HG03439 (cell line): ENCODE data around the gene DNAI7.

Source experiments
- ATAC-seq: cut with Tn5 transposase; IDR thresholded peaks from one replicate; pipeline ENCODE4 v1.9.1; 2021; ENCODE audit warnings: mild to moderate bottlenecking, moderate library complexity; ENCODE audit not compliant: unreplicated experiment

The DNAI7 gene

GRCh38 chr12:25102402-25102801 is 92.6 kb downstream of the DNAI7 start:
- ATAC-seq = no peak

- ATAC-seq = no peak
Observed at GRCh38 chr12:25101092-25101445, 93.9 kb downstream of the DNAI7 start.

- ATAC-seq = no peak
Observed at GRCh38 chr12:25100194-25101091, 94.5 kb downstream of the DNAI7 start.

- no peak for ATAC-seq
Observed at GRCh38 chr12:25099010-25099409, 96.0 kb downstream of the DNAI7 start.

GRCh38 chr12:25089738-25090137 is 105.2 kb downstream of the DNAI7 start:
- no peak for ATAC-seq

GRCh38 chr12:25087596-25087995 is 107.4 kb downstream of the DNAI7 start:
- ATAC-seq = no peak

- ATAC-seq = no peak
Observed at GRCh38 chr12:25084816-25085215, 110.1 kb downstream of the DNAI7 start.

GRCh38 chr12:25083211-25083610 is 111.7 kb downstream of the DNAI7 start:
- ATAC-seq = no peak

- no peak for ATAC-seq
Observed at GRCh38 chr12:25082628-25083027, 112.3 kb downstream of the DNAI7 start.

- ATAC-seq = no peak
Observed at GRCh38 chr12:25079393-25079792, 115.6 kb downstream of the DNAI7 start.

GRCh38 chr12:25074954-25075353 is 120.0 kb downstream of the DNAI7 start:
- ATAC-seq = peak; percentile 64

GRCh38 chr12:25074113-25074512 is 120.8 kb downstream of the DNAI7 start:
- no peak for ATAC-seq

GRCh38 chr12:25072906-25073650 is 121.9 kb downstream of the DNAI7 start:
- no peak for ATAC-seq

GRCh38 chr12:25071366-25071765 is 123.6 kb downstream of the DNAI7 start:
- no peak for ATAC-seq

- no peak for ATAC-seq
Observed at GRCh38 chr12:25069224-25069623, 125.7 kb downstream of the DNAI7 start.

GRCh38 chr12:25065035-25065434 is 129.9 kb downstream of the DNAI7 start:
- ATAC-seq = no peak

- ATAC-seq = no peak
Observed at GRCh38 chr12:25063873-25064628, 130.9 kb downstream of the DNAI7 start.

- ATAC-seq = peak; percentile 50
Observed at GRCh38 chr12:25058658-25059058, 136.3 kb downstream of the DNAI7 start.
